Activated T-helper 1 cell treated with anti-CD3 and anti-CD28 coated beads, Interleukin-12 subunit alpha, Interleukin-12 subunit beta, Interleukin-2, Interleukin-4 antibody, amounts not matched to agents 30 ng/mL and 10 ng/mL and 1 ng/mL, durations not matched to agents 14 hours and 24 hours and 36 hours (primary cell): ENCODE measurements around the gene ZPBP2. TPM values are rescaled to one million over a fixed set of nuclear protein-coding genes. Genes with fewer than 3 reads are reported as not detected.
"Not testable (repeated sequence)": the region's sequence is repeated elsewhere in the genome, so short reads cannot be mapped to it uniquely, and the experiment has no call there.

Experiments used
- DNase-seq: peaks from one replicate; pipeline ENCODE4 v3.0.0; 2021; ENCODE audit warnings: low spot score
- H3K27ac Mint-ChIP-seq: one replicate; pipeline ENCODE4 v1.8.0; 2021; ENCODE audit warnings: mild to moderate bottlenecking, mixed read lengths
- H3K27me3 Mint-ChIP-seq: one replicate; pipeline ENCODE4 v1.8.0; 2022; ENCODE audit warnings: mild to moderate bottlenecking, moderate library complexity, mixed read lengths; ENCODE audit not compliant: insufficient read depth
- H3K36me3 Mint-ChIP-seq: one replicate; pipeline ENCODE4 v1.8.0; 2021; ENCODE audit warnings: low read depth, mixed read lengths
- H3K4me1 Mint-ChIP-seq: one replicate; pipeline ENCODE4 v1.8.0; 2021; ENCODE audit warnings: low read depth, mixed read lengths
- H3K4me3 Mint-ChIP-seq: one replicate; pipeline ENCODE4 v1.8.0; 2021; ENCODE audit warnings: mild to moderate bottlenecking, moderate library complexity, mixed read lengths
- H3K9me3 Mint-ChIP-seq: one replicate; pipeline ENCODE4 v1.8.0; 2021; ENCODE audit warnings: mixed read lengths
- intact Hi-C: fragments of 100-400 bp; cut with micrococcal nuclease; formaldehyde crosslinking; loops from one replicate; pipeline ENCODE4 v1.15.1; 2024
- total RNA-seq: library from RNA; stranded (reverse); gene quantifications from 2 replicates; pipeline ENCODE4 v1.2.3, GENCODE V29; 2022

ZPBP2 gene
- total RNA-seq, 1 donor from 2014 or later = not detected

DNA sequence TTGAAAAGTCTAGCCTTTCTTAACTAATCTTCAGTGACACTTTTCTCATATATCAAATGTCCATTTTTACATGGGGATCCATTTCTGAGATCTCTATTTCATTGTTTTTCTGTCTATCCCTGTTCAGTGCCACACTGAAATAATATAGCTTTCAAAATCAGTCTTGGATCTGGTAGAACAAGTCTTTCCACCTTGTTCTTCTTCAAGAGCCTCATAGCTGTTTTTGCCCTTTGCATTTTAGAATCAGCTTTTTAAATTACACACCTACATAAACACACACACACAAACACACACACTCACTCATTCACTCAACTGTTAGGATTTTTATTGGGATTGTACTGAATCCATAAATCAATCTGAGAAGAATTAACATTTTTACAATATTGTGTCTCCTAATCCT, 31.2 kb downstream of the ZPBP2 start:
- peaks cover 26% of the 10 kb centered on the region for H3K4me1 Mint-ChIP-seq
- no peaks in the 10 kb centered on the region for H3K9me3 Mint-ChIP-seq
- peaks cover 20% of the 10 kb centered on the region for H3K36me3 Mint-ChIP-seq
- no peak for DNase-seq
- intact Hi-C loops = no loop called here
- H3K27me3 Mint-ChIP-seq = no peaks in the 10 kb centered on the region
- no peak overlapping the region for H3K27ac Mint-ChIP-seq
- no peak overlapping the region for H3K4me3 Mint-ChIP-seq

DNA sequence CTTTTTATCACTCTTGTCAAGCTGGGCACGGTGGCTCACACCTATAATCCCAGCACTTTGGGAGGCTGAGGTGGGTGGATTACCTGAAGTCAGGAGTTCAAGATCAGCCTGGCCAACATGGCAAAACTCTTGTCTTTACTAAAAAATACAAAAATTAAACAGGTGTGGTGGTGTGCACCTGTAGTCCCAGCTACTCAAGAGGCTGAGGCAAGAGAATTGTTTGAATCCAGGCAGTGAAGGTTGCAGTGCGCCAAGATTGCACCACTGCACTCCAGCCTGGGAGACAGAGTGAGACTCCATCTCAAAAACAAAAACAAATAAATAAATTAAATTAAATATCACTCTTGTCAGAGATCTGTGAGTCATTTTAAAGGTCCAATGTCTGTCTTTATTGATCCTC, 34.0 kb downstream of the ZPBP2 start:
- not testable (repeated sequence) for H3K27ac Mint-ChIP-seq, H3K27me3 Mint-ChIP-seq, H3K9me3 Mint-ChIP-seq, H3K4me3 Mint-ChIP-seq, DNase-seq
- H3K4me1 Mint-ChIP-seq = peaks cover 47% of the 10 kb centered on the region
- intact Hi-C loops = loop anchor here (5.0 kb wide), 1 partner anchor 35 kb away; the partner anchor contains the start of gene ZPBP2
- H3K36me3 Mint-ChIP-seq = peaks cover 44% of the 10 kb centered on the region

DNA sequence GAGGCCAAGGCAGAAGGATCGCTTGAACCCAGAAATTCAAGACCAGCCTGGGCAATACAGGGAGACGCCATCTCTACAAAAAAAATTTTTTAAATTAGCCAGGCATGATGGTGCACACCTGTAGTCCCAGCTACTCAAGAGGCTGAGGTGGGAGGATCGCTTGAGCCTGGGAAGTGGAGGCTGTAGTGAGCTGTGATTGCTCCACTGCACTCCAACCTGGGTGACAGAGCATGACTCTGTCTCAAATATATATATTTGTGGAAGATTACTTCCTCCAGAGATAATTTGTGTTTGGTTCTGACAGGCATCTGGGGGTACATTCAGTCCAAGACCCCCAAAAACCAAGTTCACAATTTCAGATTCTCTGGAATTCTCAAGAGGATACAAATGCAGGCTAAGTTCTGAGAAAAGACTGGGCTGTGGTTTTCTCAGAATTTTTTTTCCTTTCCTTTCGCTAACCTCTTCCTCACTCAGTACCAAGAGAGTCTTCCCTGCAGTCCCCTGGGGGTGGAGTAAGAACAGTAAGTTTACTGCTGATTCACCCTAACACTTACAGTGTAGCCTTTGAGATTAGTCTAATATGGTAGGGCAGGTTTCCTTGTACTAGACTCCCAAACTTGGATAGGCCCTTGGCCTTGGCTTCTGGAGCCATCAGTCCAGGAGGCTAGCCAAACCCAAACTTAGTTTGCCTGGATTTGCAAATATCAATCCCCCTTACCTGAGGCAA, 35.3 kb downstream of the ZPBP2 start:
- Mint-ChIP-seq H3K27me3 (no peaks in the 10 kb centered on the region), H3K4me3 (peak overlapping the region; percentile 62), H3K9me3 (no peaks in the 10 kb centered on the region), H3K36me3 (peaks cover 51% of the 10 kb centered on the region), H3K4me1 (peaks cover 49% of the 10 kb centered on the region), H3K27ac (peak overlapping the region; percentile 55)
- intact Hi-C loops = loop anchor here (1.0 to 5.0 kb wide), 2 partner anchors 23 to 36 kb away; partner anchors contain the start of gene ZPBP2
- DNase-seq = peak; percentile 40

DNA sequence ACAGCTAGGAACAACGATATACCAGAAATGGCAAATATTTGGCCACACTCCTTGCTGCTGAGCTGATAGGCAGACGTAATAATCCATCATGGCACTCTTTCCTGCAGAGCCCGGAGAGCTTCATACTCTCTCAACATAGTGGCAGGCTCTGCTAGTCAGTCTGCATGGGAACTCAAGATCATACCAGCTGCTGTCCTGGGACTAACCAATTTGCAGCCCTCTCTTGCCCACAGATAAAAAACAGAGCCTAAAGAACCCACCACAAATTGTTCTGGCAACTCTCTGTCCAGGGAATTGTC, 36.9 kb downstream of the ZPBP2 start:
- Mint-ChIP-seq H3K9me3 (no peaks in the 10 kb centered on the region), H3K27me3 (no peaks in the 10 kb centered on the region), H3K4me3 (no peak overlapping the region), H3K36me3 (peaks cover 52% of the 10 kb centered on the region), H3K4me1 (peaks cover 45% of the 10 kb centered on the region), H3K27ac (peak overlapping the region; percentile 33)
- no peak for DNase-seq
- intact Hi-C loops = loop anchor here (5.0 kb wide), 1 partner anchor 38 kb away; the partner anchor contains the start of gene ZPBP2

DNA sequence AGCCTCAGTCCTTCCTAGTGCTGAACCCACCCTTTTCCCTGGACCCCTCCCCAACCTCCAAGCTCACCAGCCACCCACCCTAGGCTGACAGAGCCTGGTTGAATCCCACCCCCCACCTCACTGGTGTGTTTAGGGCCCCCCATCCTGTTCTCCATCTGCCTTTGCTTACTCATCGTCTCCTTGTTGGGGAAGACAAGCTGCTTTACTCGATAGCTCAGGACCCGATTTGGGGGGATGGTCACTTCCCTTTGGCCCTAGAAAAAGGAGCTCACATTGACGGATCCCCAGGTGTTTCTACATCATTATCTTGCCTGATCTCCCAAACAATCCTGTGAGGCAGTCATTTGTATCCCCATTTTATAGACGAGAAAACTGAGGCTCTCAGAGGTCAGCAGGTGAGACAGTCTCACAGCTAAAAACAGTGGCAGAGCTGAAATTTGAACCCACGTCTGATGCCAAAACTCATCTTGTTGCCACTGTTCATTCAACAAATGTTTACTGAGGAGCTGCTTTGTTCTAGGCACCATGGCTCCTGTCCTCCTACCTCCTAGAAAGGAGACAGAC, 40.9 kb downstream of the ZPBP2 start:
- Mint-ChIP-seq H3K9me3 (no peaks in the 10 kb centered on the region), H3K4me1 (peaks cover 35% of the 10 kb centered on the region), H3K36me3 (peaks cover 64% of the 10 kb centered on the region), H3K27ac (no peak overlapping the region), H3K4me3 (no peak overlapping the region), H3K27me3 (no peaks in the 10 kb centered on the region)
- intact Hi-C loops = no loop called here
- DNase-seq = no peak

DNA sequence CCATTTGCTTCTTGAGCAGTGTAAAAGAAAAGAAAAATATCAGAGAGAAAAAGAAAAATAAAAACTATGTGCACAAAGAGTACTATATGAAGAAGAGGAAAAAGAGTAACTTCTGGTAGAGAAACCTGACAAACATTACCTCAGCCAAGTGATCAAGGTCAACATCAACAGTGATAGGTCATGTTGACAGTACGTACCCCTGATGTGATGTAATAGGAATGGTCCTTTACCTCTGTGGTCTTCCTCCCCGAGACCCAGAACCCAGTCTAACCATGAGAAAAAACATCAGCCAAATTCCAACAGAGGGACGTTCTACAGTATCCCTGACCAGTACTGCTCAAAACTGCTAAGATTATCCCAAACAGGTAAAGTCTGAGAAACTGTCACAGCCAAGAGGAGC, 46.0 kb downstream of the ZPBP2 start:
- intact Hi-C loops = no loop called here
- no peak for DNase-seq
- peak overlapping the region; percentile 18 for H3K27ac Mint-ChIP-seq
- peaks cover 58% of the 10 kb centered on the region for H3K36me3 Mint-ChIP-seq
- no peaks in the 10 kb centered on the region for H3K27me3 Mint-ChIP-seq
- no peaks in the 10 kb centered on the region for H3K9me3 Mint-ChIP-seq
- peaks cover 37% of the 10 kb centered on the region for H3K4me1 Mint-ChIP-seq
- H3K4me3 Mint-ChIP-seq = no peak overlapping the region

DNA sequence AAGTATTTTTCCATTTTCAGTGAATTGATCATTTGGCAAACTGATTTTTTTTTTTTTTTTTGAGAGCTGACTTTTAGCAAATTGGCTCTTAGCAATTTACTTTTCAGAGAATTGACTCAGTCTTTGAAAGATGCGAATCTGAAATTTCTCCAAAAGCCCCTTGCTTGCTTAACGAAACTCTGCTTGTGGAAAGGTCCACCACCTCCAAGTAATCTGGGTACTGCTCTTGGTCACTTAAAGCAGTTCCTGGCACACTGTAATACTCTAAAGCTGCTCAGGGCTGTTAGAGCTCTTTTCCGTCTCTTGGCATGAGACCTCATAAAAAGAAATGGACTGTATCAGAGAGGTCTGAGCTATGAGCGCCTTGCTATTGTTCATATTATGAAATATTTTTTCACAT, 47.6 kb downstream of the ZPBP2 start:
- H3K27ac Mint-ChIP-seq = peak overlapping the region; percentile 16
- intact Hi-C loops = no loop called here
- H3K27me3 Mint-ChIP-seq = no peaks in the 10 kb centered on the region
- no peak overlapping the region for H3K4me3 Mint-ChIP-seq
- peaks cover 59% of the 10 kb centered on the region for H3K36me3 Mint-ChIP-seq
- DNase-seq = no peak
- peaks cover 48% of the 10 kb centered on the region for H3K4me1 Mint-ChIP-seq
- no peaks in the 10 kb centered on the region for H3K9me3 Mint-ChIP-seq

DNA sequence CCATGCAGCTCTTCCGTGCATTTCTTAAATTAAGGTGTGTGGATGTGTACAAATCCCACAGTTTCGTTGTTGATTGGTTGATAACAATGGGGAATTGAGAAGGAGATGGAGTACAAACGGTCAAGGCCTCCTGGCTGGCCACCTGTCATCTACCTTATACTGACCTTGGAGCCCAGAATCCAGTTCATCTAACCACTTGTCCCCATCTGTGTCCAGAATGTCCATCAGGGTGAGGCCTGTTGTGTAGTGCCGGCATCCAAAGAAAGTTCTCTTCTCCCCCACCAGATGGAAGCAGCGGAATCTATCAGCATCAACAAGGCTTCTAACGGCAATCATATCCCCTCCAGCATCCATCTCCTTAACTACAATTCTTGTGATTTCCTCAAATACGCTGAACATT, 48.9 kb downstream of the ZPBP2 start:
- Mint-ChIP-seq H3K27ac (no peak overlapping the region), H3K4me3 (no peak overlapping the region), H3K27me3 (no peaks in the 10 kb centered on the region), H3K4me1 (peaks cover 62% of the 10 kb centered on the region), H3K36me3 (peaks cover 60% of the 10 kb centered on the region), H3K9me3 (no peaks in the 10 kb centered on the region)
- intact Hi-C loops = no loop called here
- no peak for DNase-seq

DNA sequence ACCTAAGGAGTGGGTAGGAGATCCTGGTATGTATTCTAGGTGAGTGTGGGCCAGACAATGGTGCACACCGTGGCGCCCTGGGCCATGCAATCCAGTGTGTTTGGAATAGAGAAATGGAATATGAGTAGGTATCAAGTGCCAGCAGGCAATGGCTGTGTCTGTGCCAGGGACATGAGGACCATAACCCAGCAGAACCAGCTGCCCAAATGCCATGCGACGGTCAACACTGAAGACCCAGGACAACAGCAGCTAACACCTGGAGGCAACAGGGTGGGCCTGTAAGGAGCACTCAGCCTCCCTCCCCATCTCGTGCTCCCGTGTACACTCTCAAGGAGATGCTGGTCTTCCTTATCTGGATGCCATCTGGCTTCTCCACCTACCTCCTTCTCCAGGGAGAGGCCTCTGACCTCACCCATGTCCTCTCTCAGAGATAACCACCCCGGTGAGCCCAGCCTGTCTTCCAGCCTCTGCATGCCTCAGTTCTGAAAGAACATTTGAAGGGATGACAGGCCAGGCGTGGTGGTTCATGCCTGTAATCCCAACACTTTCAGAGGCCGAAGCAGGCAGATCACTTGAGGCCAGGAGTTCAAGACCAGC, 51.2 kb downstream of the ZPBP2 start:
- intact Hi-C loops = no loop called here
- no peaks in the 10 kb centered on the region for H3K27me3 Mint-ChIP-seq
- H3K4me3 Mint-ChIP-seq = no peak overlapping the region
- peaks cover 77% of the 10 kb centered on the region for H3K4me1 Mint-ChIP-seq
- peak overlapping the region; percentile 82 for H3K27ac Mint-ChIP-seq
- no peaks in the 10 kb centered on the region for H3K9me3 Mint-ChIP-seq
- no peak for DNase-seq
- peaks cover 56% of the 10 kb centered on the region for H3K36me3 Mint-ChIP-seq

DNA sequence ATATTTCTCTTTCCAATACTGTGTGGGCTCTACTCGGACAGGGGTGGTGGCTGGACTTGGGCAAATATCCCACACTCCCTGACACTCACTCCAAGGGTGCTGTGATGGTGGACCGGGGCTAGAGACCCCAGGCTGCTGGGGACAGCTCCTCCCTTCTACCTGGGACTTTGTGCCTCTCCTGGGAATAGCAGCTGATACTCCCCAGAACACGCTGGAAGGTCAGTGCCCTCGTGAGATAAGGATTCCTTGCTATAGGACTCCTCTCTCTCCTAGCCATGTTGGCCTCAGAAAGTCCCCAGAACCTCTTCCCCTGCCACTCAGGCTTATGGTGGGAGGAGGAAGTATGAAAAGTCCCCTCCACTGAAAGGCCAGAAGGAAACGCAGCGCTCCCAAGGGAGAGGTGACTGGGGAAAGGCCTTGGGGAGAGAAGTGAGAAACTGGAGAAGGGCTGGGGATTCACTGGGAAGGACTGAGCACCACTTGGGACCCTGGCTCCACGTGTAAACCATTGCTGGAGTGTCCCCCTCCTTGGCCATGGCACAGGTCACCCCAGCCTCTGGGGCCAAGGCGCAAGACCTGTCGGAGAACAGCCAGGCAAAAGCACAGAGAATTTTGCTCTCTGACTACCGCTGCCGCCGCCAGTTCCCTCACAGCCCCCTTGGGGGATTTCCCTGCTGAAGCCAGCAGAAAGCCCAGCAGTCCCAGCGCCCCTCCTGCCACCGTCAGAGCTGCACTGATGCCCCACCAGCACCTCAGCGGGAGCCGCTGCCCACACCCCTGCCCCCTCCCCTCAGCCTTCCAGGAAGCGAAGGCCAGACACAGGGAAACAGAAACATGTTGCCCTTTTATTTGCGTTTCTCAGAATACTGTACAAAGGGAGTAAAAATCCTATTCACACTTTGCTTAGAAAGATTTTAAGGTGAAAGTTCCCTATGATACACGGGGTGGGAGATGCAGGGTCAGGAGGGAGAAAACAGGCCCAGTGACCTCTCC, 52.5 kb downstream of the ZPBP2 start:
- intact Hi-C loops = no loop called here
- H3K4me1 Mint-ChIP-seq = peaks cover 87% of the 10 kb centered on the region
- peaks cover 55% of the 10 kb centered on the region for H3K36me3 Mint-ChIP-seq
- peak overlapping the region; percentile 60 for H3K4me3 Mint-ChIP-seq
- H3K9me3 Mint-ChIP-seq = no peaks in the 10 kb centered on the region
- peak; percentile 40 for DNase-seq
- no peaks in the 10 kb centered on the region for H3K27me3 Mint-ChIP-seq
- H3K27ac Mint-ChIP-seq = peak overlapping the region; percentile 91

DNA sequence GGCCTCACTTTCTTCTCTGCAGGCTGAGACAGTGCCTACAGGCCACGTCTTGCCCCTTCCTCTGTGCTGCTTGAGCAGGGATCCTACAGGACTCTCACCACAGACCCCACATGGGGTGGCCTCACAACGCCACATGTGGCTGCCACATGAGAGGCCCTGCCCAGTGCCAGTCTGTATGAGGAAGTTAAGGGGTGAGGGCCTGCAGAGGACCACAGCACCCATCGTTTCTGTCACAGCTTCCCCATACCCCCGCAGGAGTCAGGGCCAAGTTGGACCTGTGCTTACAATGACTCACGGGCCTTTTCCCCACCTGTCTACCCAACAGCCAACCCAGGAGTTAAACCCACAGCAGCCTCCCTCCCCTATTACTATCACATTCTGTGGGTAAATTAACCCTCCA, 53.3 kb downstream of the ZPBP2 start:
- no peak for DNase-seq
- H3K9me3 Mint-ChIP-seq = no peaks in the 10 kb centered on the region
- intact Hi-C loops = no loop called here
- H3K4me1 Mint-ChIP-seq = peaks cover 88% of the 10 kb centered on the region
- no peaks in the 10 kb centered on the region for H3K27me3 Mint-ChIP-seq
- peak overlapping the region; percentile 60 for H3K4me3 Mint-ChIP-seq
- peak overlapping the region; percentile 91 for H3K27ac Mint-ChIP-seq
- peaks cover 51% of the 10 kb centered on the region for H3K36me3 Mint-ChIP-seq

DNA sequence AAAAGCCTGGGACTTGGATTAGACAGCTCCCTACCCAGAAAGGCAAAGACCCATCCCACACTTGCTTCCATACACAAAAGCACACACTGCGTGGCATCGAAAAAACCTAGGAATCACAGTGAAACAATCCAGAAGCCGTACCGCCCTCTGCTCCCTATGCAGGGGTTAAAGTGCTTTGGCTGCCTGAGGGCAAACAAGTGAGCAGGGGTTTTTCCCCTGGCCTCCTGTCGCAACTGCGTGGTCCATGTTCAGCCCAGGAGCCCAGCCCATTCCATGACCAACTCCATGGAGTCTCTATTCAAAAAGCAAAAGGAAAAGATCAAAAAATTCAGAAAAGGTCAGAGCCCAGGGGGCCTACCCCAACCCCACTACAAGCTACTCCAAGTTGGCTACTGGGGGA, 54.0 kb downstream of the ZPBP2 start:
- Mint-ChIP-seq H3K27me3 (no peaks in the 10 kb centered on the region), H3K36me3 (peaks cover 48% of the 10 kb centered on the region), H3K4me3 (peak overlapping the region; percentile 60), H3K27ac (peak overlapping the region; percentile 91), H3K4me1 (peaks cover 84% of the 10 kb centered on the region), H3K9me3 (no peaks in the 10 kb centered on the region)
- DNase-seq = no peak
- intact Hi-C loops = no loop called here
